ENCODE results near the gene PARD3. TPM values are rescaled to one million over a fixed set of nuclear protein-coding genes. Genes with fewer than 3 reads are reported as not detected.

Gene PARD3
- total and polyA plus RNA-seq, 10 of the 15 experiments (the other 5 are each of a cell fraction or from before 2014, with no cell fraction given), result 2.6 to 43.1 (median 13.9) TPM

- WGBS (ENCODE audit: insufficient coverage, insufficient replicate concordance, low lambda C conversion rate, missing lambda C conversion rate), result 79% methylated on average over 2 of the region's 3 CpGs
- Histone ChIP-seq H3K79me2 (ENCODE audit: control insufficient read depth, insufficient read depth, low read length) (no peaks in the 10 kb centered on the region), H3K36me3 (ENCODE audit: control insufficient read depth in 2 of 2, insufficient read depth in 2 of 2, low read length in 1 of 2) (no peaks in the 10 kb centered on the region), H3K4me3 (no peak overlapping the region), H4K20me1 (ENCODE audit: control insufficient read depth, insufficient read depth) (no peaks in the 10 kb centered on the region), H3K9ac (ENCODE audit: control insufficient read depth, insufficient read depth, low read length) (no peak overlapping the region), H2AFZ (ENCODE audit: control insufficient read depth, low read depth, low read length) (no peak overlapping the region), H3K27me3 (replicated peaks in 1 of 2; ENCODE audit: control insufficient read depth in 2 of 2, insufficient read depth in 2 of 2, low read length in 1 of 2) (no peaks in the 10 kb centered on the region), H3K4me2 (ENCODE audit: control insufficient read depth, insufficient read depth) (no peak overlapping the region), H3K4me1 (ENCODE audit: control insufficient read depth, insufficient read depth, low read length) (no peaks in the 10 kb centered on the region), H3K27ac (ENCODE audit: control insufficient read depth, insufficient read depth) (no peak overlapping the region), H3K9me3 (replicated peaks; ENCODE audit: control insufficient read depth, insufficient read depth, low read length) (no peaks in the 10 kb centered on the region)
- ATAC-seq, result no peak
- ChIA-PET RAD21 (ENCODE audit: unreplicated experiment) (interaction anchor here (0.9 to 3.7 kb wide), 5 partner anchors 9 to 48 kb away, joined by 4 to 17 read pairs (median 5); no protein-coding TSS in a partner anchor), POLR2A (interaction anchor here (1.2 to 1.6 kb wide), 2 partner anchors 15 to 16 kb away, joined by 3 to 8 read pairs; no protein-coding TSS in a partner anchor), CTCF (interaction anchor here (1.1 to 2.8 kb wide), 2 partner anchors 14 to 56 kb away, joined by 3 to 8 read pairs; no protein-coding TSS in a partner anchor), SMC1A (ENCODE audit: uncharacterized antibody, unreplicated experiment) (interaction anchor here (0.6 to 2.1 kb wide), 5 partner anchors 10 to 44 kb away, joined by 3 to 8 read pairs (median 3); no protein-coding TSS in a partner anchor)
- TF ChIP-seq ZSCAN29 (IDR thresholded peaks at IDR 0.05) (no peak), SUPT20H (IDR thresholded peaks at IDR 0.05; ENCODE audit: borderline replicate concordance, control insufficient read depth, low read depth, low read length) (no peak), RB1 (IDR thresholded peaks at IDR 0.05; ENCODE audit: borderline replicate concordance) (no peak)
- no peak for FAIRE-seq
- BruUV-seq (replicated peaks), result no TSS peak
- DNase-seq (ENCODE audit: low read depth, low spot score), result no peak
- in situ Hi-C loops (cut with MboI) (no loop called here), intact Hi-C loops (cut with micrococcal nuclease; ENCODE audit: unreplicated experiment) (no loop called here)
Measured at GRCh38 chr10:34762156-34762555, 52.9 kb downstream of the PARD3 start.

GRCh38 chr10:34761453-34761852, 53.6 kb downstream of the PARD3 start:
- Histone ChIP-seq H3K27ac (ENCODE audit: control insufficient read depth, insufficient read depth) (no peak overlapping the region), H3K9ac (ENCODE audit: control insufficient read depth, insufficient read depth, low read length) (no peak overlapping the region), H3K4me2 (ENCODE audit: control insufficient read depth, insufficient read depth) (no peak overlapping the region), H3K27me3 (replicated peaks in 1 of 2; ENCODE audit: control insufficient read depth in 2 of 2, insufficient read depth in 2 of 2, low read length in 1 of 2) (no peaks in the 10 kb centered on the region), H2AFZ (ENCODE audit: control insufficient read depth, low read depth, low read length) (no peak overlapping the region), H3K4me1 (ENCODE audit: control insufficient read depth, insufficient read depth, low read length) (no peaks in the 10 kb centered on the region), H4K20me1 (ENCODE audit: control insufficient read depth, insufficient read depth) (no peaks in the 10 kb centered on the region), H3K4me3 (no peak overlapping the region), H3K36me3 (ENCODE audit: control insufficient read depth in 2 of 2, insufficient read depth in 2 of 2, low read length in 1 of 2) (no peaks in the 10 kb centered on the region), H3K9me3 (replicated peaks; ENCODE audit: control insufficient read depth, insufficient read depth, low read length) (no peaks in the 10 kb centered on the region), H3K79me2 (ENCODE audit: control insufficient read depth, insufficient read depth, low read length) (no peaks in the 10 kb centered on the region)
- BruUV-seq (replicated peaks), result no TSS peak
- ATAC-seq (no peak), DNase-seq (ENCODE audit: low read depth, low spot score) (no peak), FAIRE-seq (no peak)
- in situ Hi-C loops (cut with MboI) (no loop called here), intact Hi-C loops (cut with micrococcal nuclease; ENCODE audit: unreplicated experiment) (no loop called here)
- RAD21 ChIA-PET (ENCODE audit: unreplicated experiment), result interaction anchor here (0.9 to 2.1 kb wide), 2 partner anchors 9 to 48 kb away, joined by 4 to 6 read pairs; no protein-coding TSS in a partner anchor
- WGBS (ENCODE audit: insufficient coverage, insufficient replicate concordance, low lambda C conversion rate, missing lambda C conversion rate), result 60% methylated on average over 1 of the region's 1 CpG
- POLR2A ChIA-PET, result no interaction called here
- SMC1A ChIA-PET (ENCODE audit: uncharacterized antibody, unreplicated experiment), result interaction anchor here (1.1 to 5.2 kb wide), 2 partner anchors 14 to 19 kb away, joined by 3 to 28 read pairs; no protein-coding TSS in a partner anchor
- CTCF ChIA-PET, result no interaction called here
- no peak for TF ChIP-seq ZNF687 (IDR thresholded peaks at IDR 0.05)
- no peak for TF ChIP-seq PRDM15 (CRISPR knock-in tag; IDR thresholded peaks at IDR 0.05)
- TF ChIP-seq RELA (IDR thresholded peaks at IDR 0.05; ENCODE audit: borderline replicate concordance, partially characterized antibody), result no peak
- TF ChIP-seq, protein P1, sequence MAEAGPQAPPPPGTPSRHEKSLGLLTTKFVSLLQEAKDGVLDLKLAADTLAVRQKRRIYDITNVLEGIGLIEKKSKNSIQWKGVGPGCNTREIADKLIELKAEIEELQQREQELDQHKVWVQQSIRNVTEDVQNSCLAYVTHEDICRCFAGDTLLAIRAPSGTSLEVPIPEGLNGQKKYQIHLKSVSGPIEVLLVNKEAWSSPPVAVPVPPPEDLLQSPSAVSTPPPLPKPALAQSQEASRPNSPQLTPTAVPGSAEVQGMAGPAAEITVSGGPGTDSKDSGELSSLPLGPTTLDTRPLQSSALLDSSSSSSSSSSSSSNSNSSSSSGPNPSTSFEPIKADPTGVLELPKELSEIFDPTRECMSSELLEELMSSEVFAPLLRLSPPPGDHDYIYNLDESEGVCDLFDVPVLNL (IDR thresholded peaks at IDR 0.05; ENCODE audit: low read depth, low read length), result no peak

Measured in GM12878 (cell line).